ENCODE results near the gene MRPL53. TPM values are rescaled to one million over a fixed set of nuclear protein-coding genes. Genes with fewer than 3 reads are reported as not detected.

MRPL53 gene
- total and polyA plus RNA-seq, 2 of the 13 experiments (the other 11 are each of a cell fraction or from before 2014, with no cell fraction given), result 34.3 to 51.9 TPM

DNA sequence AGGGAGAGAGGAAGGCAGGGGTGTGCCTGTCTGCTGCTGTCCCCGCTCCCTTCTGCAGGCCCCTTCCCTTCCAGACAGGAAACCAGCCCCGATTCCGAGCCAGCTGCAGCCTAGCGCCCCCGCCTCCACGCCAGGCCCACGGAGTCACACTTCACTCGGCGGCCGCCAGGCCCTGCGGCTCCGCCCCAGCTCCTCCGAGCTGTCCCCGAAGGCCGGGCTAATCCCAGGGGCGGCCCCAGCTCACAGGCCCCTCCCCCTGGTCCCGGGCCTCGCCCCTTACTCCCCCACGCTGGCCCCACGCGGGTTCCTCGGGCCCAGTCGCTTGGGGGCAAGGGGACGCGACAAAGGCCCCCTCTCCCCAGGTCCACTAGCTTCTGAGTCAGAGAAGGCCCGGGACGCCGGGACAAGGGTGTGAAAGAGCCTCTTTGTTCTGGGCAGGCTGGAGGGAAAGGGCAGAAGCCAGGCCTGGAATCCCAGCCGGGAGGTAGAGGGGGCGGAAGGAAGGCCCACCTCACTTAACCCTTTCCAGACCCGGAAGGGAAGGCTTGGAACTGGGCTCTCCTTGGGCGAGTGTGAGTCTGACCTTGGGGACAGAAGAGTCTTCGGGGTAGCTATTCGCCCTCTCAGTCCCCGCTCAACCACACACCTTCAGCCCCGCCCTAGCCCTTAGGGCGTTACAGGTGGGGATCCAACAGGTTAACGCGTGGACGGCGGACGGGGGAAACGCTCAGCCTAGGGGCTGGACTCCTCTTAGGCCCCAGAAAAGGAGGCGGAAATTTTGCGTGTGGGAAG, 31.9 kb downstream of the MRPL53 start (continued):
- TF ChIP-seq TAF1 (CRISPR knock-in tag; IDR thresholded peaks at IDR 0.05), result peak; percentile 82
- TF ChIP-seq ZNF570 (CRISPR knock-in tag; IDR thresholded peaks at IDR 0.05; ENCODE audit: borderline replicate concordance), result 0 out of 2 replicates have a peak, but pooled peaks have one; percentile 73
- peak; percentile 84; the same call in 1 of the 2 replicates for TF ChIP-seq ZNF501 (CRISPR knock-in tag; IDR thresholded peaks at IDR 0.05)
- no peak for TF ChIP-seq IKZF4 (CRISPR knock-in tag; IDR thresholded peaks at IDR 0.05; ENCODE audit: borderline replicate concordance, low read depth, not compliant biosample characterization)
- TF ChIP-seq PCBP1 (IDR thresholded peaks at IDR 0.05; ENCODE audit: borderline replicate concordance, low read depth, low read length), result peak; percentile 42; the same call in 1 of the 2 replicates
- peak; percentile 100 for TF ChIP-seq ZNF652 (CRISPR knock-in tag; IDR thresholded peaks at IDR 0.05; ENCODE audit: borderline replicate concordance, low read depth)
- TF ChIP-seq ZNF883 (CRISPR knock-in tag; IDR thresholded peaks at IDR 0.05; ENCODE audit: not compliant biosample characterization), result peak; percentile 83
- TF ChIP-seq, protein P1, sequence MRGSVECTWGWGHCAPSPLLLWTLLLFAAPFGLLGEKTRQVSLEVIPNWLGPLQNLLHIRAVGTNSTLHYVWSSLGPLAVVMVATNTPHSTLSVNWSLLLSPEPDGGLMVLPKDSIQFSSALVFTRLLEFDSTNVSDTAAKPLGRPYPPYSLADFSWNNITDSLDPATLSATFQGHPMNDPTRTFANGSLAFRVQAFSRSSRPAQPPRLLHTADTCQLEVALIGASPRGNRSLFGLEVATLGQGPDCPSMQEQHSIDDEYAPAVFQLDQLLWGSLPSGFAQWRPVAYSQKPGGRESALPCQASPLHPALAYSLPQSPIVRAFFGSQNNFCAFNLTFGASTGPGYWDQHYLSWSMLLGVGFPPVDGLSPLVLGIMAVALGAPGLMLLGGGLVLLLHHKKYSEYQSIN (CRISPR knock-in tag; IDR thresholded peaks at IDR 0.05; ENCODE audit: borderline replicate concordance), result no peak
- TF ChIP-seq ZNF564 (CRISPR knock-in tag; IDR thresholded peaks at IDR 0.05), result peak; percentile 70; the same call in 1 of the 2 replicates
- no peak; the same call in 1 of the 2 replicates for TF ChIP-seq WIZ (CRISPR knock-in tag; IDR thresholded peaks at IDR 0.05)
- TF ChIP-seq POLR2A (IDR thresholded peaks at IDR 0.05; ENCODE audit: insufficient read depth in 1 of 2, low read depth in 2 of 2, low read length in 2 of 2), result peak; percentile 58 to 73
- TF ChIP-seq JUNB (CRISPR knock-in tag; IDR thresholded peaks at IDR 0.05; ENCODE audit: borderline replicate concordance), result no peak
- no peak for TF ChIP-seq ZNF674 (CRISPR knock-in tag; IDR thresholded peaks at IDR 0.05; ENCODE audit: low read depth)
- peak; percentile 93; the same call in 1 of the 2 replicates for TF ChIP-seq AKAP8 (CRISPR knock-in tag; IDR thresholded peaks at IDR 0.05)
- no peak for TF ChIP-seq BHLHE40 (IDR thresholded peaks at IDR 0.05; ENCODE audit: low read length)
- TF ChIP-seq, protein P2, sequence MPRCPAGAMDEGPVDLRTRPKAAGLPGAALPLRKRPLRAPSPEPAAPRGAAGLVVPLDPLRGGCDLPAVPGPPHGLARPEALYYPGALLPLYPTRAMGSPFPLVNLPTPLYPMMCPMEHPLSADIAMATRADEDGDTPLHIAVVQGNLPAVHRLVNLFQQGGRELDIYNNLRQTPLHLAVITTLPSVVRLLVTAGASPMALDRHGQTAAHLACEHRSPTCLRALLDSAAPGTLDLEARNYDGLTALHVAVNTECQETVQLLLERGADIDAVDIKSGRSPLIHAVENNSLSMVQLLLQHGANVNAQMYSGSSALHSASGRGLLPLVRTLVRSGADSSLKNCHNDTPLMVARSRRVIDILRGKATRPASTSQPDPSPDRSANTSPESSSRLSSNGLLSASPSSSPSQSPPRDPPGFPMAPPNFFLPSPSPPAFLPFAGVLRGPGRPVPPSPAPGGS (CRISPR knock-in tag; IDR thresholded peaks at IDR 0.05), result no peak; the same call in 1 of the 2 replicates
- TF ChIP-seq ZNF235 (CRISPR knock-in tag; IDR thresholded peaks at IDR 0.05; ENCODE audit: borderline replicate concordance), result peak; percentile 85
- peak; percentile 87 for TF ChIP-seq ZNF746 (CRISPR knock-in tag; IDR thresholded peaks at IDR 0.05)
- TF ChIP-seq KDM3A (CRISPR knock-in tag; IDR thresholded peaks at IDR 0.05; ENCODE audit: low read depth), result peak; percentile 88
- peak; percentile 69 for TF ChIP-seq ZNF263 (CRISPR knock-in tag; IDR thresholded peaks at IDR 0.05)
- peak; percentile 12 to 62; a peak in 2 of 4 replicates for TF ChIP-seq EP300 (IDR thresholded peaks at IDR 0.05; ENCODE audit: low read depth in 2 of 2, low read length in 2 of 2)
- TF ChIP-seq EP300 (CRISPR knock-in tag; IDR thresholded peaks at IDR 0.05; ENCODE audit: borderline replicate concordance), result peak; percentile 34
- TF ChIP-seq HMG20A (CRISPR knock-in tag; IDR thresholded peaks at IDR 0.05; ENCODE audit: borderline replicate concordance), result peak; percentile 67; the same call in 1 of the 2 replicates
- peak; percentile 83; the same call in 1 of the 2 replicates for TF ChIP-seq POLR2AphosphoS5 (IDR thresholded peaks at IDR 0.05; ENCODE audit: low read depth, low read length)
- peak; percentile 59; the same call in 1 of the 2 replicates for TF ChIP-seq NFKBIZ (CRISPR knock-in tag; IDR thresholded peaks at IDR 0.05)
- peak; percentile 95 for TF ChIP-seq ZNF335 (CRISPR knock-in tag; IDR thresholded peaks at IDR 0.05)
- peak; percentile 91 for TF ChIP-seq ZBTB38 (CRISPR knock-in tag; IDR thresholded peaks at IDR 0.05)

Data from HepG2 (cell line).